HL-60 (cell line): ENCODE measurements around the gene IRF8.

Source experiments
- DNase-seq, 2 experiments: peaks; one replicate each; pipeline ENCODE4 v3.0.0-alpha.2; 2010 to 2020; ENCODE audit warnings: low read depth in 1 of 2, low spot score in 1 of 2
- H3K27ac ChIP-seq: fragments of 250-450 bp; sonication (Bioruptor Pico); replicated peaks from 2 replicates; pipeline ENCODE4 v1.5.1; 2020; ENCODE audit warnings: mild to moderate bottlenecking, moderate library complexity
- H3K27me3 ChIP-seq: fragments of 250-450 bp; sonication (Bioruptor Pico); 2 replicates; pipeline ENCODE4 v1.5.1; 2021; ENCODE audit warnings: mild to moderate bottlenecking, moderate library complexity; ENCODE audit not compliant: insufficient read depth, poor library complexity, severe bottlenecking
- H3K4me3 ChIP-seq: replicated peaks from 2 replicates; pipeline ENCODE4 v1.5.1; 2011; ENCODE audit warnings: mild to moderate bottlenecking, control low read depth, low read length; ENCODE audit not compliant: insufficient read depth
- CTCF ChIP-seq: IDR thresholded peaks from one replicate; pipeline ENCODE4 v1.5.1; 2011; ENCODE audit warnings: low read length, control low read depth, inconsistent platforms; ENCODE audit not compliant: insufficient read depth
- GABPA ChIP-seq: IDR thresholded peaks from 2 replicates; pipeline ENCODE4 v1.6.1; 2012; ENCODE audit warnings: low read depth
- POLR2AphosphoS5 ChIP-seq: IDR thresholded peaks from 2 replicates; pipeline ENCODE4 v1.6.1; 2012; ENCODE audit warnings: low read depth
- REST ChIP-seq: IDR thresholded peaks from 2 replicates; pipeline ENCODE4 v1.6.1; 2012; ENCODE audit warnings: low read depth; ENCODE audit not compliant: insufficient replicate concordance
- SPI1 ChIP-seq: IDR thresholded peaks from 2 replicates; pipeline ENCODE4 v1.6.1; 2012; ENCODE audit warnings: low read depth, mild to moderate bottlenecking, borderline replicate concordance

The IRF8 gene

GRCh38 chr16:85880861-85881260 is 18.1 kb upstream of the IRF8 start:
- Histone ChIP-seq H3K27me3 (no peaks in the 10 kb centered on the region), H3K27ac (no peak overlapping the region), H3K4me3 (no peak overlapping the region)
- no peak for DNase-seq
- TF ChIP-seq GABPA (no peak), CTCF (no peak), POLR2AphosphoS5 (no peak), SPI1 (no peak), REST (no peak)

- no peak for DNase-seq
- Histone ChIP-seq H3K4me3 (no peak overlapping the region), H3K27me3 (no peaks in the 10 kb centered on the region), H3K27ac (no peak overlapping the region)
- no peak for TF ChIP-seq CTCF
- no peak for TF ChIP-seq GABPA
- TF ChIP-seq SPI1 = no peak
- no peak for TF ChIP-seq POLR2AphosphoS5
- no peak for TF ChIP-seq REST
Observed at GRCh38 chr16:85881436-85881835, 17.5 kb upstream of the IRF8 start.

- H3K4me3 ChIP-seq = no peak overlapping the region
Observed at GRCh38 chr16:85882181-85882810, 16.7 kb upstream of the IRF8 start.

More at GRCh38 chr16:85882181-85882810, 16.7 kb upstream of the IRF8 start:
- Histone ChIP-seq H3K27me3 (no peaks in the 10 kb centered on the region), H3K27ac (no peak overlapping the region)
- DNase-seq = no peak
- TF ChIP-seq REST (no peak), GABPA (no peak), POLR2AphosphoS5 (no peak), SPI1 (peak; percentile 26; the same call in 1 of the 2 replicates), CTCF (no peak)
